HG03060 (cell line): Measurements from ENCODE around the gene C1QTNF1.

Experiments
- ATAC-seq: cut with Tn5 transposase; IDR thresholded peaks from one replicate; pipeline ENCODE4 v1.9.1; 2021; ENCODE audit warnings: low read depth, moderate number of reproducible peaks; ENCODE audit not compliant: unreplicated experiment

Gene C1QTNF1

DNA sequence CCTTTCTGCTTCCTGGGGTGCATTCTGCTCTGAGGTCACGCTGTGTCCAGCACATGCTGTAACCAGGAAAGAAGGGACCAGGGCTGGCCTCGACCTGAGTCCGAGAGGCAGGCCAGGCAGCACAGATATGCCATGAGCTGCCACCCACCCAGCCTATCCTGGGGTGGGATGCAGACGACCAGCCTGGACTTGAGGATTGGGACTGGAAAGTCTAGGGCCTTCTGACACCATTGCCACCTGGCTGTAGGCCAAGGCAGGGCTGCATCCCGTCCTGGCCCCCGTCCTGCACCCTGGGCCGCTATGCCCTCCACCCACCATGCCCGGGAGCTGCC lies 65.0 kb downstream of the C1QTNF1 start:
- no peak for ATAC-seq

DNA sequence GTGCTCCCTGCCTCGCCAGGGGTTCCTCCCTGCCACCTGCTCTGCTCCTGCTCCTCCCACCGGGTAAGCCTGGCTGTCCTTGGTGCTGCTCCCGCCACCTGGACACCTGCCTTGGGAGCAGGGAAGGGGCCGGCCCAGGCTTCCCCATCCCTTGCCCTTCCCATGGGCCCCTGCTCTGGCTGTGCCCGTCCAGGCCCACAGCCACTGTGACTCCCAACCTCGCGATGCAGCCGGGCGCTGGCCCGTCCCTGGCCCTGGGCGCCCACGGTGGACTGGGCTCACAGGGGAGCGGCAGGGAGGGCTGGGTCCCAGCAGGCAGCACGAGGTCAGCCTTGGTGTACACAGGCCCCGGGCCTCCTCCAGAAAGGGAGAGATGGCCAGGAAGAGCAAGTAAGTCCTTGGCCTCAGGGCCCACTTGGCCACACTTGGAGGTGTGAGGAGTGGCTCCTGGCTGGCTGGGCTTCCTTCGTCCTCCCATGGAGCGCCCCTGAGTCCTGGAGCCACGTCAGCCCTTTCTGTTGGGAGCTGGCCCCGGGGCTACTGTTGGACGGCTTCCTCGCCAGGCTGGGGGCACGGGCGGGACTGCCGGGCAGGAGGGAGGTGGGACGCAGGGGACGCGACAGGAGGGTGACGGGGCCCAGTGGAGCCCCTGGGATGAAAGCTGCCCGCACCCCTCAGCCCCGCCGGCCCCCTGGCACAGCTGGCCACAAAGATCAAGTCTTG lies 65.9 kb downstream of the C1QTNF1 start:
- ATAC-seq: no peak

DNA sequence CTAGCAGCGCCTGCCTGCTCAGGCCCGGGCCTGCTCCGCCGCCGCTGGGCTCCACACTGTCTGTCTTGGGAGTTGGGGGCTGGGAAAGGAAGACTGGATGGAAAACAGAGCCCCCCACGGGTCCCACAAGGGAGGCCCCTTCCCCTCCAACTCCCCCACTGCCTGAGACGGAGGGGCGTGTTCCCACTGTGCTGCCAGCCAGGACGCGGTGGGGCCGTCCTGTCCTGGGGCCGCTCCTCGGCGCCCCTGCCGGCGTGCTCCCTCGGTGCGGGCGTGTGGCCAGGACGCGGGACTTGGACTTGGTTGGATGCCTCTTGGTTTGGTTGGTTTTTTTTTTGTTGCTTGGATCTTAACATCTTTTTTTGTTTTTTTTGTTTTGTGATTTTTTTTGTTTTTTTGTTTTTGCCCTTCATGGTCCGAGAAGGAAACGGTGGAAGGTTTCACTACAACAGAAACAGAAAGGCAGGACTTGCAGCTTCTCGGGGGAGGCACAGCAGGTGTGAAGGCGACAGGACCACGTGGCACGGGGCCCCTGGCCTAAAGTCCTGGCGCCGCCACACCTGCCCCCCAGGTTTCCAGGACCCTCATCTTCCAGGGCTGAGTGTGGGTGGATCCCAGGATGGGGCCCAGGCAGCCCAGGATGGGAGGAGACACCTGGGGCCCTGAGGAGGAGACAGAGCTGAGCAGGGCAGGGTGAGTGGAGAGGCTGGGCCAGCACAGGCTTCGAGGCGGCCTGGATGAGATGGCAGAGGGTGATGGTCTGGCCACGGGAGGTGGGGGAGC lies 66.7 kb downstream of the C1QTNF1 start:
- no peak for ATAC-seq

DNA sequence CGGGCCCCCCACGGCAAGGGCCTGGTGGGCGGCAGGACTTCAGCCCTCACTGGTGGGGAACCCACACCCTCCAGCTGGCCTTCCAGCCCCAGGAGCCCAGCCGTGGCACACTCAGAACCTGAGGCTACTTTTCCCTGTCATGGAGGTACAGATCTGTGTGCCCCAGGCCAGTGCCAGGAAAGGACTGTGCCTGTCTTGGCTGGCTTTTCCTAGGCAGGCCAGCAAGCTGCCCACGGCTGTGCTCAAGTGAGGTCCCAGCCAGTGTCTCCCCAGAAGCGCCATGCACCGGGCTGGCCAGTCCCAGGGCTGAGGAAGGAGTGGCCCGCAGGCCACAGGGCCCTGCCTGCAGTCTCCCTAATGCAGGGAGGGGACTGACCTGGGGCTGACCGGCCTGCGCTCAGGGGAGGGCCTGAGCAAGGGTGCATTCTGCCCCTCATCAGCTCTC lies 67.3 kb downstream of the C1QTNF1 start:
- ATAC-seq: no peak

DNA sequence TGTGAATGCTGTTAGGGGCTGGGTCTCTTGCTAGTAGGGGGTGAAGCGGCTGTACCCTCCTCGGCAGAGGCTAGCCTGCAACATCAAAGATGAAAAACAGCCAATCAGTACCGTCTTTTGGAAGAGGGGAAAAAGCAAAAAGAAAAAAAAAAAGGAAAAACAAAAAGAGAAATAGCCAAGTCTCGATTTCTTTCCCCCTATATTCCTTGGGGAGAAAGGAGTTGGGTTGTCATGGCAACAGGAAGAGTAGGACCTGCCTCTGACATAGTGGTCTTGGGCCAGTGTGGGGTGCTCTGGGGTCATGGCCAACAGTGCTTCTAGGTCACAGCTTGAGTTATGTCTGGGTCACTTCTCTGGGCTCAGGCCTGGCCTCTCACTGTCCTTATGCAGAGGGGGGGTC lies 68.6 kb downstream of the C1QTNF1 start:
- ATAC-seq: no peak

DNA sequence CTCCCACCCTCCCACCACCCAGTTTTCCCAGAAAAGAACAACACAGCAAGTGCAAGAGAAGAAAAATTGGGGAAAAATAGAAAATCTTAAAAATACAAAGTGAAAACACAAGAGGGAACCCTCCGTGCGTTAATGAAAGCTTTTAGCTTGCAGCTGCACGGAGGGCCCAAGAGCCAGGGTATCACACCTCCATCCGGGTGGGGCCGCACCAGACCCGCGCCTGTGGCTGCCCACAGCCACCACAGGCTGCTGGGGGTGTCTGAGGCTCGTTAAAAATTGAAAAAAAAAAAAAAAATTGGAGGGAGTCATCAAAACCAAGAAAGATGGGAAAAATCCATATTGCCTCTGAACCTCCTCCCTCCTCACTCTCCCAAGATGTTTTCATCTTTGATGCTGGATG lies 69.3 kb downstream of the C1QTNF1 start:
- no peak for ATAC-seq

DNA sequence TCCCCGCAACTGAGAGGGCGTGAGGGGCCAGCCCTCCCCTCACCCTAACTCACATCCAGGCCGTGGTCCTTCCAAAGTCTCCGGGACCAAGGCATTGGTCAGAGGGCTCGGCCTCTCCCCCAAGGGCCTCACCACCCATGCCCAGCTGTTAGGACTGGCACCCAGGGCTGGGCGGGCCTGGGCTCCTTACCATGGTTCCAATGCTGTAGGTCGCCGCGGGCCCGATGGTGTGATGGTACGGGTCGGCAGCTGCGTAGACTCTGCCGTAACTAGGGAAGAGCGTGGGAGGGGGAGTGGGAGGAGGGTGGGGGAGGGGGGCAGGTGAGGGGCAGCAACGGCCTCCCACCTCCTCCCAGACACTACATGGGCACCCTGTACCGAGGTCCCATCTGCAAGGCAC lies 70.3 kb downstream of the C1QTNF1 start:
- ATAC-seq: no peak

DNA sequence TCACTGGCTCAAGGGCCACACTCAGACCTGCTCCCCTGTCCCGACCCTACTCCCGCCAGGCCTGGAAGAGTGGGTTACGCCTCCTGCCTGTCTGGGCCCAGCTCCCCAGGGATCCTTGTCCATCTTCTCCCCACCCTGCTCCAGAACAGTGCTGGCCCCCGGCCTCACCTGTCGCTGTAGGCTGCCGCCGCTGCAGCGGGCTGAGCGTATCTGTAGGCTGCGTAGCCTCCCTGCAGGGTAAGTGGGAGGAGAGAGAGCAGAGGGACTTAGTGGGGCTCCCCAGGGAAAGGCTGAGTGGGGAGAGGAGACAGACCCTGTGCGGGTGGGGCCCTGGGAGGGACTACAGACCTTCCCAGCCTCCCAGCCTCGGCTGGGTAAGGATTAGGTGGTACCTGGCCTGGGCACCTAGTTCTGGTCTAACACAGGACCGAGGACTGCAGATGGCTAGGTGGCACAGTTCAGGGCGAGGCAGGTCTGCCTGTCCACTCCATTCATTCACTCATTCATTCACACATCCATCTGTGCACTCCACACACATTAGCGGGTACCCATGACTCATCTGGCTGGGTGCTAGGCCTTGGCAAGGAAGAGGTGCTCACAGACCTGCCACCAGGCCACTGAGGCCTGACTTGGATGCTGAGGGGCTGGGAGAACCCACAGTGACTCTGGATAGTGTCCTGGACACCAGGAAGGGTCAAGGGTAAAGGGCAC lies 71.5 kb downstream of the C1QTNF1 start:
- ATAC-seq: no peak

DNA sequence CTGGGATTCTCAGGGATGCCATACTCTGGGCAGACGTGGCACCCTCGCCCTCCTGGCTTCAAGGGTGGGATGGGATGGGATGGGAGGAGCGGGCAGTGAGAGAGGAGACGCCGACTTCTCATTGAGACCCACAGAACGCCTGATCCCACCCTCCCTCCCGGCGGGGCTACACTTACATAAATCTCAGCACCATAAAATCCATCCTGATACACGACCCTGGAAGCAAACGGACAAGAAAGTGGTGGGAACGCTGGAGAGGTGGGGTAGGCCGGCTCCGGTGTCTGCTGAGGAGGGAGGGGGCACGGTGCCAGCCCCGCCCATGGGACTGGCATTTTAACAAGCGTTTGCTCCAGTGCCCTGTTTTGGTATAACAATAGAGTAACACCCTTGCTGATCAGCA lies 72.5 kb downstream of the C1QTNF1 start:
- ATAC-seq: no peak

DNA sequence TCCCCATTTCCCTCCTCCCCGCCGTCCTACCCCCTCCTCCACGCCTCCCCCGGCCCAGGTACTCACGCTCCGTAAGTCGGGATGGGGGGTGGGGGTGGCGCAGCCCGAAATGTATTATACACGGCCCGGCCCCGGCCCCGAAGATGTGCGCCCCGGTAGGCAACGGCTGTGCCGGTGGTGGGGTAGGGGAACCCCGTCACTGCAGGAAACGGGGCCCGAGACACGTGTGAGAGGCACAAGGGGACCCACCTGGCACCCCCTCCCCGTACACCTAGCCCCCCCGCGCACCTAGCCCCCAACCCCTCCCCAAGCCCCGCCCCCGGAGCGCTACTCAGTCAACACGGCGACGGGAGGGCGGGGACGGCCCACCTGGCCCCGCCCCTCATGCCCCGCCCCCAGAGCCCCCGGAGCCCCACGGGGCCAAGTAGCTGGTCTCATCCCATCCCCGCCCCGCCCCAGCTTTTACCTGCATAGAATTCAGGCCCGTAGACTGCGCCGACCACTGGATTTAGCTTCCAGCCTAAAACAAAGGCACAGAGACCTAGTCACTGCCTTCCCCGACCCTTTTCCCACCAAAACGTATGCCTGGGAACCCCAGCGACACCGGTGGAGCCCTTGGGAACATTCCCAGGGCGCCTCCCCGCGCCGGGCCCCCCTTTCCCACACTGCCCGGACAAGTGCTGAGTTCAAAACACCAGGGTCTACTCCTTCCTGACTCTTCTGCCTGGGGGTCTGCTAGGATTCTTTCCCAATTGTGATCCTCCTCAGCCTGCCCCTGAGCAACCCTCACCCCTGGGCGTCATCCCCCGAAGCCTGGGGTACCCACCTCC lies 73.5 kb downstream of the C1QTNF1 start:
- ATAC-seq: no peak

DNA sequence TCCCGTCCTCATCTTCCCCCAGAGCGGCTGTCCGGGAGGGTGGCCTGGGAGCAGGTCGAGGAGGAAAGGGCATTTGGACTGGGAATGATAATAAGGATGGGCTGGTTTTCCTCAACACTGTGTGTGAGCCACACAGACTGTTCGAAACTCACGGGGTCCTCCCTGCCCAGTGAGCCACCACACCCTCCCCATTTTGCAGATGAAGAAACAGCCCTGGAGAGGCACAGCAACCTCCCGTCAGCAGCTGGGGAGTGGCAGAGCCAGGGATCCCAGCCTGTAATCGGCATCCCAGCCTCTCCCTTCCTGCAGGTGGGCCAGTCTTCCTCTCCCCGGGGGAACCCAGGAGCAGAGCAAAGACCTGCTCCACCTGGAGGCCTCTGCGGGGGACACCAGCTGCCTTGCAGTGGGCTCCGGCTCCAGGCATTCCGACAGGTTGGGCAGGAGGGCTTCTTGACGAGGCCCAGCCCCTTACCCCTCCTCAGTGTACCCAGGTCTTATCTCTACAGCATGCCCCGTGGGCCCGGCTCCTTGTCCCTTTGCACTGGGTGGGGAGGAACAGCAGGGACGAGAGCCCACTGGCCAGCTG lies 74.4 kb downstream of the C1QTNF1 start:
- no peak for ATAC-seq
